ENCODE measurements around the gene LMNTD2. TPM values are rescaled to one million over a fixed set of nuclear protein-coding genes. Genes with fewer than 3 reads are reported as not detected.

Gene LMNTD2
- total and polyA plus RNA-seq, 2 of the 13 experiments (the other 11 are each of a cell fraction or from before 2014, with no cell fraction given), result 1.1 to 3.1 TPM

- TF ChIP-seq ARID2 (CRISPR knock-in tag; IDR thresholded peaks at IDR 0.05; ENCODE audit: borderline replicate concordance) (no peak), RXRA (CRISPR knock-in tag; IDR thresholded peaks at IDR 0.05) (no peak; the same call in 1 of the 2 replicates), TBL1XR1 (IDR thresholded peaks at IDR 0.05; ENCODE audit: borderline replicate concordance, low read length, partially characterized antibody) (no peak), ZNF432 (CRISPR knock-in tag; IDR thresholded peaks at IDR 0.05; ENCODE audit: borderline replicate concordance) (no peak), ZNF724P (CRISPR knock-in tag; IDR thresholded peaks at IDR 0.05; ENCODE audit: borderline replicate concordance) (no peak), PHF8 (CRISPR knock-in tag; IDR thresholded peaks at IDR 0.05) (peak; percentile 75), MXD4 (CRISPR knock-in tag; IDR thresholded peaks at IDR 0.05) (no peak; the same call in 1 of the 2 replicates), HNRNPUL1 (IDR thresholded peaks at IDR 0.05; ENCODE audit: low read depth, low read length) (no peak; the same call in 1 of the 2 replicates), ZNF784 (CRISPR knock-in tag; IDR thresholded peaks at IDR 0.05; ENCODE audit: borderline replicate concordance) (peak; percentile 20; the same call in 1 of the 2 replicates), ZSCAN20 (CRISPR knock-in tag; IDR thresholded peaks at IDR 0.05; ENCODE audit: borderline replicate concordance) (peak; percentile 38; the same call in 1 of the 2 replicates), ZNF460 (CRISPR knock-in tag; IDR thresholded peaks at IDR 0.05; ENCODE audit: borderline replicate concordance) (no peak), SP4 (CRISPR knock-in tag; IDR thresholded peaks at IDR 0.05) (peak; percentile 93), ZGPAT (CRISPR knock-in tag; IDR thresholded peaks at IDR 0.05) (peak; percentile 51; the same call in 1 of the 2 replicates), ZNF782 (CRISPR knock-in tag; IDR thresholded peaks at IDR 0.05; ENCODE audit: borderline replicate concordance) (0 out of 2 replicates have a peak, but pooled peaks have one; percentile 36)
- TF ChIP-seq, protein P1, sequence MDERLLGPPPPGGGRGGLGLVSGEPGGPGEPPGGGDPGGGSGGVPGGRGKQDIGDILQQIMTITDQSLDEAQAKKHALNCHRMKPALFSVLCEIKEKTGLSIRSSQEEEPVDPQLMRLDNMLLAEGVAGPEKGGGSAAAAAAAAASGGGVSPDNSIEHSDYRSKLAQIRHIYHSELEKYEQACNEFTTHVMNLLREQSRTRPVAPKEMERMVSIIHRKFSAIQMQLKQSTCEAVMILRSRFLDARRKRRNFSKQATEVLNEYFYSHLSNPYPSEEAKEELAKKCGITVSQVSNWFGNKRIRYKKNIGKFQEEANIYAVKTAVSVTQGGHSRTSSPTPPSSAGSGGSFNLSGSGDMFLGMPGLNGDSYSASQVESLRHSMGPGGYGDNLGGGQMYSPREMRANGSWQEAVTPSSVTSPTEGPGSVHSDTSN (CRISPR knock-in tag; IDR thresholded peaks at IDR 0.05), result peak; percentile 92
- TF ChIP-seq, protein P2, sequence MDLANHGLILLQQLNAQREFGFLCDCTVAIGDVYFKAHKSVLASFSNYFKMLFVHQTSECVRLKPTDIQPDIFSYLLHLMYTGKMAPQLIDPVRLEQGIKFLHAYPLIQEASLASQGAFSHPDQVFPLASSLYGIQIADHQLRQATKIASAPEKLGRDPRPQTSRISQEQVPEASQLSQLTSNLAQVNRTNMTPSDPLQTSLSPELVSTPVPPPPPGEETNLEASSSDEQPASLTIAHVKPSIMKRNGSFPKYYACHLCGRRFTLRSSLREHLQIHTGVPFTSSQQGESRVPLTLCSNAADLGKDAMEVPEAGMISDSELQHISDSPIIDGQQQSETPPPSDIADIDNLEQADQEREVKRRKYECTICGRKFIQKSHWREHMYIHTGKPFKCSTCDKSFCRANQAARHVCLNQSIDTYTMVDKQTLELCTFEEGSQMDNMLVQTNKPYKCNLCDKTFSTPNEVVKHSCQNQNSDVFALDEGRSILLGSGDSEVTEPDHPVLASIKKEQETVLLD (CRISPR knock-in tag; IDR thresholded peaks at IDR 0.05; ENCODE audit: low read depth), result peak; percentile 75
- TF ChIP-seq, protein P3, sequence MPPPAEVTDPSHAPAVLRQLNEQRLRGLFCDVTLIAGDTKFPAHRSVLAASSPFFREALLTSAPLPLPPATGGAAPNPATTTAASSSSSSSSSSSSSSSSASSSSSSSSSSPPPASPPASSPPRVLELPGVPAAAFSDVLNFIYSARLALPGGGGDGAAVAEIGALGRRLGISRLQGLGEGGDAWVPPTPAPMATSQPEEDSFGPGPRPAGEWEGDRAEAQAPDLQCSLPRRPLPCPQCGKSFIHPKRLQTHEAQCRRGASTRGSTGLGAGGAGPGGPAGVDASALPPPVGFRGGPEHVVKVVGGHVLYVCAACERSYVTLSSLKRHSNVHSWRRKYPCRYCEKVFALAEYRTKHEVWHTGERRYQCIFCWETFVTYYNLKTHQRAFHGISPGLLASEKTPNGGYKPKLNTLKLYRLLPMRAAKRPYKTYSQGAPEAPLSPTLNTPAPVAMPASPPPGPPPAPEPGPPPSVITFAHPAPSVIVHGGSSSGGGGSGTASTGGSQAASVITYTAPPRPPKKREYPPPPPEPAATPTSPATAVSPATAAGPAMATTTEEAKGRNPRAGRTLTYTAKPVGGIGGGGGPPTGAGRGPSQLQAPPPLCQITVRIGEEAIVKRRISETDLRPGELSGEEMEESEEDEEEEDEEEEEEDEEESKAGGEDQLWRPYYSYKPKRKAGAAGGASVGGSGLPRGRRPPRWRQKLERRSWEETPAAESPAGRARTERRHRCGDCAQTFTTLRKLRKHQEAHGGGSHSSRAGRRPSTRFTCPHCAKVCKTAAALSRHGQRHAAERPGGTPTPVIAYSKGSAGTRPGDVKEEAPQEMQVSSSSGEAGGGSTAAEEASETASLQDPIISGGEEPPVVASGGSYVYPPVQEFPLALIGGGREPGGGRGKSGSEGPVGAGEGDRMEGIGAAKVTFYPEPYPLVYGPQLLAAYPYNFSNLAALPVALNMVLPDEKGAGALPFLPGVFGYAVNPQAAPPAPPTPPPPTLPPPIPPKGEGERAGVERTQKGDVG (CRISPR knock-in tag; IDR thresholded peaks at IDR 0.05; ENCODE audit: borderline replicate concordance), result no peak
- TF ChIP-seq, protein P4, sequence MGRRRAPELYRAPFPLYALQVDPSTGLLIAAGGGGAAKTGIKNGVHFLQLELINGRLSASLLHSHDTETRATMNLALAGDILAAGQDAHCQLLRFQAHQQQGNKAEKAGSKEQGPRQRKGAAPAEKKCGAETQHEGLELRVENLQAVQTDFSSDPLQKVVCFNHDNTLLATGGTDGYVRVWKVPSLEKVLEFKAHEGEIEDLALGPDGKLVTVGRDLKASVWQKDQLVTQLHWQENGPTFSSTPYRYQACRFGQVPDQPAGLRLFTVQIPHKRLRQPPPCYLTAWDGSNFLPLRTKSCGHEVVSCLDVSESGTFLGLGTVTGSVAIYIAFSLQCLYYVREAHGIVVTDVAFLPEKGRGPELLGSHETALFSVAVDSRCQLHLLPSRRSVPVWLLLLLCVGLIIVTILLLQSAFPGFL (CRISPR knock-in tag; IDR thresholded peaks at IDR 0.05), result 0 out of 2 replicates have a peak, but pooled peaks have one; percentile 53
Observed at GRCh38 chr11:535519-536454, 24.8 kb downstream of the LMNTD2 start, which contains the start of gene HRAS (continued).

Data from HepG2 (cell line).